Heart right ventricle (tissue), 16 donors: ENCODE results near the gene NUDT4. TPM values are rescaled to one million over a fixed set of nuclear protein-coding genes. Genes with fewer than 3 reads are reported as not detected.
"Not testable (repeated sequence)": the region's sequence is repeated elsewhere in the genome, so short reads cannot be mapped to it uniquely, and the experiment has no call there.

ENCODE experiments used
- ATAC-seq, 8 donors: fragments of 200-7000 bp; cut with Tn5 transposase; one replicate each; pipeline ENCODE4 v1.9.1; 2020; ENCODE audit warnings: mild to moderate bottlenecking in 8 of 8, moderate library complexity in 8 of 8, moderate number of reproducible peaks in 1 of 8
- DNase-seq, 2 donors: peaks; one replicate each; pipeline ENCODE4 v3.0.0-alpha.2; 2020
- H3K27ac ChIP-seq, 10 donors: fragments of 200-600 bp; sonication (generic) in 2 of 10; one replicate each; pipeline versions ENCODE4 v1.5.0 to v1.8.0; 2020 to 2022; ENCODE audit warnings: mild to moderate bottlenecking in 3 of 10
- H3K27me3 ChIP-seq, 7 donors: fragments of 200-600 bp; one replicate each; pipeline ENCODE4 v1.8.0; 2021 to 2022; ENCODE audit warnings: mild to moderate bottlenecking in 2 of 7
- H3K36me3 ChIP-seq, 9 donors: fragments of 200-600 bp; sonication (generic) in 1 of 9; one replicate each; pipeline versions ENCODE4 v1.5.0 to v1.8.0; 2020 to 2022; ENCODE audit warnings: mild to moderate bottlenecking in 2 of 9
- H3K4me1 ChIP-seq, 9 donors: fragments of 200-600 bp; sonication (generic) in 1 of 9; one replicate each; pipeline versions ENCODE4 v1.5.0 to v1.8.0; 2020 to 2022; ENCODE audit warnings: mild to moderate bottlenecking in 4 of 9
- H3K4me3 ChIP-seq, 10 donors: fragments of 200-600 bp; sonication (generic) in 2 of 10; one replicate each; pipeline versions ENCODE4 v1.5.0 to v1.8.0; 2020 to 2022; ENCODE audit warnings: mild to moderate bottlenecking in 7 of 10, moderate library complexity in 2 of 10
- H3K9me3 ChIP-seq, 11 donors: fragments of 200-600 bp in 10 of 11; sonication (generic) in 2 of 11; one replicate each; pipeline versions ENCODE4 v1.5.0 to v1.8.0; 2013 to 2022; ENCODE audit warnings: mild to moderate bottlenecking in 2 of 11, control low read depth in 1 of 11, moderate library complexity in 1 of 11
- CTCF ChIP-seq, 9 donors: fragments of 200-600 bp; sonication (generic) in 2 of 9; IDR thresholded peaks; one replicate each; pipeline versions ENCODE4 v1.5.0 to v1.8.0; 2021 to 2022; ENCODE audit warnings: antibody characterized with exemption in 9 of 9, mild to moderate bottlenecking in 5 of 9, moderate library complexity in 1 of 9
- WGBS, 2 donors: extraction: QIAGEN DNeasy Blood & Tissue Kit; methylation state at CpG; one replicate each; pipeline ENCODE4 v1.1.7; 2013; ENCODE audit warnings: inconsistent platforms in 1 of 2; 5-methylcytosine and 5-hydroxymethylcytosine counted together
- intact Hi-C, 10 donors: fragments of 100-400 bp; cut with DNase I; formaldehyde crosslinking; loops; one replicate each; pipeline versions ENCODE4 v1.11.1 to v1.14.2; 2022
- polyA plus RNA-seq, 2 donors: library from polyadenylated mRNA; stranded (reverse); fragments of 200-250 nt; gene quantifications; one replicate each; pipeline ENCODE4 v1.2.3, GENCODE V29; 2013
- total RNA-seq, 10 donors: library from RNA; stranded (reverse); fragmentation: NEBNext Ultra II Directional in 3 of 10; extraction: Animal tissue kit (Norgen Biotek cat#: 25700) in 3 of 10; gene quantifications; one replicate each; pipeline versions ENCODE4 v1.2.1 to v1.2.4, GENCODE V29; 2021 to 2023
- donor health status: Arrhythmogenic right ventricular cardiomyopathy.
- donor health status: ischemic (EF 13 %, LVEDD 7.1; RV severe dilation, severe dysfunction).
- donor health status: healthy with polysubstance abuse.
- donor health status: DM: no; HTN: yes; CAD: no.
- donor health status: DM: no; HTN: no; CAD: no.
- donor health status: ischemic (EF 25% LVEDD 6.9; RV normal size, moderate dysfunction).
- donor health status: ischemic (EF 25% LVEDD 5.7; RV mildly dilated, moderate dysfunction).
- donor health status: healthy.
- donor health status: DM: yes; HTN: yes; CAD: no.
- donor health status: Ischemic cardiomyopathy.
- donor health status: ischemic (EF 35%, LVEDD 5.7; RV mildly dilated, moderate dysfunction).
- donor health status: nonischemic (EF 11% LVEDD 7.7; RV severe dilation, severe dysfunction).
- donor health status: DM: yes; HTN: yes; CAD: no.
- donor health status: PGD.
- donor health status: ischemic (EF 29% LVEDD 5.4; RV normal size, mild dysfunction).
- donor health status: nonischemic (EF 23%, LVEDD 6.1; RV moderate dilation, normal function).

The NUDT4 gene
- total and polyA plus RNA-seq, 12 donors: 61.1 to 663 (median 210) TPM

GRCh38 chr12:93407054-93407962 lies 29.6 kb downstream of the NUDT4 start:
- Histone ChIP-seq H3K27me3 (no peaks in the 10 kb centered on the region), H3K36me3 (peaks cover 0 to 80% (median 7%) of the 10 kb centered on the region in 9 donors), H3K4me3 (no peak overlapping the region), H3K9me3 (no peaks in the 10 kb centered on the region), H3K4me1 (peaks cover 0 to 45% (median 23%) of the 10 kb centered on the region in 9 donors), H3K27ac (peak overlapping the region in 4 of 10 donors; percentile 0 to 24 (median 2))
- peak in 4 of 8 donors; percentile 5 to 43 (median 15) for ATAC-seq
- no peak for DNase-seq
- intact Hi-C loops: no loop called here
- TF ChIP-seq CTCF (IDR thresholded peaks at IDR 0.05): no peak
- WGBS, 2 donors: 77 to 79% methylated on average over 6 of the region's 6 CpGs

GRCh38 chr12:93407963-93408283 lies 30.2 kb downstream of the NUDT4 start:
- peaks cover 0 to 52% (median 28%) of the 10 kb centered on the region in 9 donors for H3K4me1 ChIP-seq
- 94 to 96% methylated on average over 2 of the region's 2 CpGs for WGBS, 2 donors
- no peaks in the 10 kb centered on the region for H3K9me3 ChIP-seq
- H3K36me3 ChIP-seq: peaks cover 0 to 74% (median 7%) of the 10 kb centered on the region in 9 donors
- no peak overlapping the region for H3K4me3 ChIP-seq
- TF ChIP-seq CTCF (IDR thresholded peaks at IDR 0.05): no peak
- no peaks in the 10 kb centered on the region for H3K27me3 ChIP-seq
- no peak for ATAC-seq
- no peak for DNase-seq
- intact Hi-C loops: no loop called here
- H3K27ac ChIP-seq: peak overlapping the region in 2 of 10 donors; percentile 0 to 24

- DNase-seq (no peak), ATAC-seq (no peak)
- no peak overlapping the region for H3K4me3 ChIP-seq
- TF ChIP-seq CTCF (IDR thresholded peaks at IDR 0.05): no peak
- H3K9me3 ChIP-seq: no peaks in the 10 kb centered on the region
- intact Hi-C loops: no loop called here
- H3K27me3 ChIP-seq: no peaks in the 10 kb centered on the region
- peaks cover 0 to 59% (median 37%) of the 10 kb centered on the region in 9 donors for H3K4me1 ChIP-seq
- no peak overlapping the region for H3K27ac ChIP-seq
- peaks cover 0 to 65% (median 7%) of the 10 kb centered on the region in 9 donors for H3K36me3 ChIP-seq
Measured at GRCh38 chr12:93408813-93409212, 31.1 kb downstream of the NUDT4 start.

GRCh38 chr12:93409343-93410187 lies 31.8 kb downstream of the NUDT4 start:
- not testable (repeated sequence) for H3K27me3 ChIP-seq, H3K9me3 ChIP-seq, H3K4me3 ChIP-seq, ATAC-seq, H3K27ac ChIP-seq, DNase-seq
- Histone ChIP-seq H3K4me1 (peaks cover 0 to 59% (median 34%) of the 10 kb centered on the region in 9 donors), H3K36me3 (peaks cover 0 to 58% (median 7%) of the 10 kb centered on the region in 9 donors)
- intact Hi-C loops: loop anchor here in 1 of 10 donors (10.0 kb wide), 1 partner anchor 415 kb away; no protein-coding TSS in a partner anchor
- 55 to 62% methylated on average over 4 of the region's 4 CpGs for WGBS, 2 donors

- H3K27me3 ChIP-seq, DNase-seq, H3K9me3 ChIP-seq, ATAC-seq, H3K4me3 ChIP-seq: not testable (repeated sequence)
- intact Hi-C loops: loop anchor here in 1 of 10 donors (10.0 kb wide), 1 partner anchor 416 kb away; no protein-coding TSS in a partner anchor
- Histone ChIP-seq H3K36me3 (peaks cover 0 to 44% (median 7%) of the 10 kb centered on the region in 9 donors), H3K4me1 (peaks cover 0 to 70% (median 47%) of the 10 kb centered on the region in 9 donors), H3K27ac (peak overlapping the region in 2 of 10 donors; percentile 6 to 25)
- WGBS, 2 donors: 53 to 58% methylated on average over 6 of the region's 6 CpGs
Measured at GRCh38 chr12:93411060-93411459, 33.3 kb downstream of the NUDT4 start.

- not testable (repeated sequence) for ATAC-seq, H3K9me3 ChIP-seq, H3K4me3 ChIP-seq, H3K27me3 ChIP-seq, H3K27ac ChIP-seq, DNase-seq
- 86 to 87% methylated on average over 8 of the region's 8 CpGs for WGBS, 2 donors
- peaks cover 0 to 32% (median 7%) of the 10 kb centered on the region in 9 donors for H3K36me3 ChIP-seq
- intact Hi-C loops: loop anchor here in 1 of 10 donors (10.0 kb wide), 1 partner anchor 418 kb away; no protein-coding TSS in a partner anchor
- H3K4me1 ChIP-seq: peaks cover 0 to 81% (median 57%) of the 10 kb centered on the region in 9 donors
Measured at GRCh38 chr12:93412396-93412795, 34.7 kb downstream of the NUDT4 start.
